GM10248 (cell line): ENCODE results near the gene HK1.

Experiments used
- CTCF ChIA-PET: fragments of 300-600 bp; sonication (Branson Sonifier 250); formaldehyde crosslinking; extraction: SDS; loops from one replicate; lab custom pipeline; 2021; ENCODE audit warnings: antibody characterized with exemption; lab: Yijun Ruan, JAX
- POLR2A ChIA-PET: fragments of 350-650 bp; sonication (Branson Sonifier 250); formaldehyde crosslinking; extraction: SDS; loops from one replicate; lab custom pipeline; 2020; ENCODE audit warnings: antibody characterized with exemption; lab: Yijun Ruan, JAX
- DNase-seq: peaks from one replicate; pipeline ENCODE4 v3.0.0; 2012; ENCODE audit errors: extremely low spot score
- TF ChIP-seq, protein P1 (sequence below): IDR thresholded peaks from 2 replicates; pipeline ENCODE4 v1.5.1; 2012; ENCODE audit warnings: mild to moderate bottlenecking, low read depth; ENCODE audit errors: extremely low read depth, missing control alignments, control extremely low read depth

HK1 gene

DNA sequence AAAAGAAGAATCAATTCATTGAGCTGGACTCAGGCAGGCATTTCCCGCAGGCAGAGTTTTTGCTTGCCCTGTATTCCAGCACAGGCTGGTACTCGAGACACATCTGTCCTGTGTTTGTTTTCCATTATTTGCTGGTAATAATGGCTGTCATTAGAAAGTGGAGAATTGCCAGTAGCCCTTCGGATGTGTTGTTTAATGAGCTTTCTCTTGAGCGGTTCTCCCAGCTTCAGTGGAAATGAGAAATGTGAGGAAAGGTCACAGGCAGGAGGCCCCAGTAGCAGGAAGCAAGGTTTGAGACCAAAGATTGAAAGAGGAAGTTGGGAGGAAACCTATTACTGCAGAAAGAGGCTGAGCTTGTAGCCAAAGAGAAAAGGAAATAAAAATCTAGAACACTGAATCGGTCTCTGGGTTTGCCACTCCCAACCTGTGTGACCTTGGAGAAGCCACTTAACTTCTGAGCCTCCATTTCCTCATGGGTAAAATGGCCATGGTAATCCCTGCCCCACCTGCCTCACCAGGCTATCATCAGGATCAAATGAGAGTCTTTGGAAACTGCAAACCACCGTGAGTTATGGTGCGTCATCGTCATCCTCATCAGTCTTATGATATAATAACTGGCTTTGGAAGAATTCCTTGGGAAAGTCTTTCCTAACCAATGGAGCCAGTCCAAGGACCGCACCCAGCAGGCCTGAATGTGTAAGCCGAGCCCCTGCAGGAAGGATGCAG lies 70.7 kb downstream of the HK1 start:
- TF ChIP-seq, protein P1, sequence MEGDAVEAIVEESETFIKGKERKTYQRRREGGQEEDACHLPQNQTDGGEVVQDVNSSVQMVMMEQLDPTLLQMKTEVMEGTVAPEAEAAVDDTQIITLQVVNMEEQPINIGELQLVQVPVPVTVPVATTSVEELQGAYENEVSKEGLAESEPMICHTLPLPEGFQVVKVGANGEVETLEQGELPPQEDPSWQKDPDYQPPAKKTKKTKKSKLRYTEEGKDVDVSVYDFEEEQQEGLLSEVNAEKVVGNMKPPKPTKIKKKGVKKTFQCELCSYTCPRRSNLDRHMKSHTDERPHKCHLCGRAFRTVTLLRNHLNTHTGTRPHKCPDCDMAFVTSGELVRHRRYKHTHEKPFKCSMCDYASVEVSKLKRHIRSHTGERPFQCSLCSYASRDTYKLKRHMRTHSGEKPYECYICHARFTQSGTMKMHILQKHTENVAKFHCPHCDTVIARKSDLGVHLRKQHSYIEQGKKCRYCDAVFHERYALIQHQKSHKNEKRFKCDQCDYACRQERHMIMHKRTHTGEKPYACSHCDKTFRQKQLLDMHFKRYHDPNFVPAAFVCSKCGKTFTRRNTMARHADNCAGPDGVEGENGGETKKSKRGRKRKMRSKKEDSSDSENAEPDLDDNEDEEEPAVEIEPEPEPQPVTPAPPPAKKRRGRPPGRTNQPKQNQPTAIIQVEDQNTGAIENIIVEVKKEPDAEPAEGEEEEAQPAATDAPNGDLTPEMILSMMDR = no peak
- CTCF ChIA-PET = interaction anchor here (0.9 to 1.9 kb wide), 4 partner anchors 10 to 55 kb away, joined by 3 to 7 read pairs (median 4); no protein-coding TSS in a partner anchor
- no peak for DNase-seq
- POLR2A ChIA-PET = no interaction called here

DNA sequence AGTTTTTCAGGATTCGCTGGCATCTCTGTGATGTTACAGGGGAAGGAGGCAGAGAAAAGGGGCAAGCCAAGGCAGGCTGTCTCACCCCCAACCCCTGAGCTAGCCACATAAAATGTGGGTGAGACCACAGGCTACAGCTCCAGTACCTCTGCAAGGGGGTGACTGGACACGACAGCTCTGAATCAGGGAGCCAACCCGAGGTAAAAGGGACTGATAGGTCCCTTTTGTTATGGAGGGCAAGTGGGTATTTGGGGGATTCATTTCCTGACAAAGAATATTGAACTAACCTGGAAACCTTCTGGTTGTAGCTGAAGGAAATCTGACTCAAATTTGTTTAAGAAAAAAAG lies 71.2 kb downstream of the HK1 start:
- POLR2A ChIA-PET = no interaction called here
- CTCF ChIA-PET = interaction anchor here (0.9 to 1.9 kb wide), 4 partner anchors 9 to 54 kb away, joined by 3 to 7 read pairs (median 4); no protein-coding TSS in a partner anchor
- TF ChIP-seq, protein P1 = no peak
- DNase-seq = no peak

DNA sequence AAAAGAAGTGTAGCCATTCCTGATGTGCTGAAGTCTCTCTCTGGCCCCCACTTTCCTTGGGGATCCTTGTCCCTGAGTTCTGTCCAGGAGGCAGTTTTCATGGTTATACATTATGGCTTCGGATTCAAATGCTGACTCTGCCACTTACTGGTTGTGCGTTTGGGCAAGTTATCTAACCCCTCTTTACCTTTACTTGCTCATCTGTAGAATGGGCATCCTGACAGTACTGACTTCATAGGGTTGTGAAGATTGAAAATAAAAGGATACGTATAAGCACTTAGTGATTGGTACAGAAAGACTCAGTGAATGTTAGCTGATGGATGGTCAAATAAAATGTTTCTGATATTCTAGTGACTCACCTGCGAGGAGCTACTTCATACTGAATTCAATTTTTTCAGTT lies 73.3 kb downstream of the HK1 start:
- CTCF ChIA-PET = interaction anchor here (1.2 kb wide), 1 partner anchor 18 kb away, joined by 3 read pairs; no protein-coding TSS in a partner anchor

GRCh38 chr10:69352569-69353264 lies 74.4 kb downstream of the HK1 start:
- TF ChIP-seq, protein P1 = no peak
- ChIA-PET POLR2A (no interaction called here), CTCF (interaction anchor here (1.2 to 2.0 kb wide), 4 partner anchors 10 to 56 kb away, joined by 3 to 7 read pairs (median 6); no protein-coding TSS in a partner anchor)
- DNase-seq = no peak

More for the DNA sequence above, 73.3 kb downstream of the HK1 start:
- TF ChIP-seq, protein P1 = no peak
- POLR2A ChIA-PET = no interaction called here
- no peak for DNase-seq

- no peak for DNase-seq
- TF ChIP-seq, protein P1 = no peak
- ChIA-PET POLR2A (no interaction called here), CTCF (interaction anchor here (1.2 to 2.0 kb wide), 6 partner anchors 8 to 54 kb away, joined by 3 to 7 read pairs (median 5); no protein-coding TSS in a partner anchor)
These were observed 75.8 kb downstream of the HK1 start for GRCh38 chr10:69353977-69354635.

- TF ChIP-seq, protein P1 = no peak
- POLR2A ChIA-PET = interaction anchor here (1.0 kb wide), 1 partner anchor 28 kb away, joined by 4 read pairs; no protein-coding TSS in a partner anchor
- no peak for DNase-seq
- CTCF ChIA-PET = interaction anchor here (1.0 kb wide), 1 partner anchor 32 kb away, joined by 3 read pairs; no protein-coding TSS in a partner anchor
These were observed 77.9 kb downstream of the HK1 start for GRCh38 chr10:69356187-69356586.
